ENCODE measurements around the gene NFKBIB. TPM values are rescaled to one million over a fixed set of nuclear protein-coding genes. Genes with fewer than 3 reads are reported as not detected.

Gene NFKBIB
- polyA plus RNA-seq, 1 experiment: 9.9 TPM

DNA sequence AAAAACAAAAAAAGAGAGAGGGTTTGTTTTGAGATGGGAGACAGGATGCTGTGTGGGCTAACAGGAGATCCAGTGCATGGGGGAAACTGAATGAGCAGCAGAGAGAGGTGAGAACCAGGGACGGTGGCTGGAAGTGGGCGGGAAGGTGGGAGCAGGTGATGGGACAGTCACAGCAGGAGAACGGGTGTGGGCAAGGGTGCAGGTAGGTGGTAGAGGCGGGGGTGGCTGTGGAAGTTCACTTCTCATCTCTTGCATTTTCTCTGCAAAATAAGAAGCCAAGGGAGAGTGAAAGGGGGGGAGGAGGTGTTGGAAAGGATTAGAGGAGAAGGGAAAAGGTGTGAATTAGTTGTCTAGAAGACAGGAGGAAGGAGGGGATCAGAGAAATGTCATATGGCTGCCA, 53.9 kb downstream of the NFKBIB start:
- ChIA-PET CTCF (no interaction called here), POLR2A (no interaction called here)
- no peaks in the 10 kb centered on the region; the same call in 1 of the 2 replicates for H3K9me3 ChIP-seq (ENCODE audit: control insufficient read depth, insufficient read depth, low read length)
- H3K27ac ChIP-seq (ENCODE audit: low read depth, low read length): no peak overlapping the region
- H3K4me3 ChIP-seq (ENCODE audit: low read depth, low read length): no peak overlapping the region
- no peak for DNase-seq (ENCODE audit: low read depth, low spot score)
- no peaks in the 10 kb centered on the region for H3K27me3 ChIP-seq (ENCODE audit: control insufficient read depth, insufficient read depth, low read length)
- TF ChIP-seq, protein P1, sequence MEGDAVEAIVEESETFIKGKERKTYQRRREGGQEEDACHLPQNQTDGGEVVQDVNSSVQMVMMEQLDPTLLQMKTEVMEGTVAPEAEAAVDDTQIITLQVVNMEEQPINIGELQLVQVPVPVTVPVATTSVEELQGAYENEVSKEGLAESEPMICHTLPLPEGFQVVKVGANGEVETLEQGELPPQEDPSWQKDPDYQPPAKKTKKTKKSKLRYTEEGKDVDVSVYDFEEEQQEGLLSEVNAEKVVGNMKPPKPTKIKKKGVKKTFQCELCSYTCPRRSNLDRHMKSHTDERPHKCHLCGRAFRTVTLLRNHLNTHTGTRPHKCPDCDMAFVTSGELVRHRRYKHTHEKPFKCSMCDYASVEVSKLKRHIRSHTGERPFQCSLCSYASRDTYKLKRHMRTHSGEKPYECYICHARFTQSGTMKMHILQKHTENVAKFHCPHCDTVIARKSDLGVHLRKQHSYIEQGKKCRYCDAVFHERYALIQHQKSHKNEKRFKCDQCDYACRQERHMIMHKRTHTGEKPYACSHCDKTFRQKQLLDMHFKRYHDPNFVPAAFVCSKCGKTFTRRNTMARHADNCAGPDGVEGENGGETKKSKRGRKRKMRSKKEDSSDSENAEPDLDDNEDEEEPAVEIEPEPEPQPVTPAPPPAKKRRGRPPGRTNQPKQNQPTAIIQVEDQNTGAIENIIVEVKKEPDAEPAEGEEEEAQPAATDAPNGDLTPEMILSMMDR (IDR thresholded peaks at IDR 0.05; ENCODE audit: low read depth, low read length): no peak

DNA sequence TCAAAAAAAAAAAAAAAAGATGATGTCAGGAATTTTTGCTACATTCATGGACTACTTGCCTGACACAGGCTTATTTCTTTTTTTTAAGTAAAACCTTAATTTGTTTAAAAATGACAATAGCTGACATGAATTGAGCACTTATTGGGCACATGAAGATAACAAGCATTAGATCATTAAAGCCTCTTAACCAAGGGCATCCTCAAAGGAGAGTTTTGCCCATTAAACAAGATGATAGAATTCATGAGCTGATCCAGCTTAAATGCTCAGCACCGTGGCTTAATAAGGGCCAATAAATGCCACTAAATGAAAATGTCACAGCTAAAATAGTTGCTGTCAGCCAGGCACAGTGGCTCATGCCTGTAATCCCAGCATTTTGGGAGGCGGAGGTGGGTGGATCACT, 56.5 kb downstream of the NFKBIB start:
- H3K4me3 ChIP-seq (ENCODE audit: low read depth, low read length): no peak overlapping the region
- TF ChIP-seq, protein P1 (IDR thresholded peaks at IDR 0.05; ENCODE audit: low read depth, low read length): no peak
- no peak overlapping the region for H3K27ac ChIP-seq (ENCODE audit: low read depth, low read length)
- no peaks in the 10 kb centered on the region for H3K9me3 ChIP-seq (ENCODE audit: control insufficient read depth, insufficient read depth, low read length)
- ChIA-PET POLR2A (interaction anchor here (0.7 kb wide), 1 partner anchor 23 kb away, joined by 5 read pairs; no protein-coding TSS in a partner anchor), CTCF (interaction anchor here (0.6 to 1.5 kb wide), 2 partner anchors 24 to 26 kb away, joined by 3 to 6 read pairs; partner anchors contain the start of genes MRPS12 and SARS2)
- DNase-seq (ENCODE audit: low read depth, low spot score): no peak
- H3K27me3 ChIP-seq (ENCODE audit: control insufficient read depth, insufficient read depth, low read length): no peaks in the 10 kb centered on the region

DNA sequence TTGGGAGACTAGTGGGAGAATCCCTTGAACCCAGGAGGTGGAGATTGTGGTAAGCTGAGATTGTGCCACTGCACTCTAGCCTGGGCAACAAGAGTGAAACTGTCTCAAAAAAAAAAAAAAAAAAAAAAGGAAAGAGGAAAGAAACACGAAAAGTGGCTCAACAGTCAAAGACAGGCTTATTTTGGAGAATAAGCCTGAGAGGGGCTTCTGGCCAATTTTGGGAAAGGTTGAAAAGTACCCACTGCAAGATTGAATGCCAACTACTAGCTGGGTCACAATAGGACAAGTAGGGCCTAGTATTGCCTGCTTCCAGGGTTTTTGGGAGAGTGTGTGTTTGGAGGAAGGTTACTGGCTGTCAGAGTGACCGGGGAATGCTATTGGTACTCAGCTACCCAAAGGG, 58.5 kb downstream of the NFKBIB start:
- CTCF ChIA-PET: interaction anchor here (1.3 kb wide), 1 partner anchor 94 kb away, joined by 4 read pairs; no protein-coding TSS in a partner anchor
- POLR2A ChIA-PET: no interaction called here
- Histone ChIP-seq H3K27me3 (ENCODE audit: control insufficient read depth, insufficient read depth, low read length) (no peaks in the 10 kb centered on the region), H3K27ac (ENCODE audit: low read depth, low read length) (no peak overlapping the region), H3K4me3 (ENCODE audit: low read depth, low read length) (no peak overlapping the region), H3K9me3 (ENCODE audit: control insufficient read depth, insufficient read depth, low read length) (no peaks in the 10 kb centered on the region)
- TF ChIP-seq, protein P1 (IDR thresholded peaks at IDR 0.05; ENCODE audit: low read depth, low read length): no peak
- no peak for DNase-seq (ENCODE audit: low read depth, low spot score)

Other genes with a start within 250 kb of the NFKBIB start
- gene CAPN12, start 155.5 kb upstream of the NFKBIB start, polyA plus RNA-seq (2011; rRNA removed): 0.66 and 0.69 TPM in 2 replicates
- not detected in 2 replicates for gene LGALS7, start 126.5 kb upstream of the NFKBIB start, polyA plus RNA-seq (2011; rRNA removed)
- not detected in 2 replicates for gene LGALS7B, start 110.8 kb upstream of the NFKBIB start, polyA plus RNA-seq (2011; rRNA removed)
- 0.07 TPM in 1 of 2 replicates, not detected in the other for gene LGALS4, start 87.0 kb upstream of the NFKBIB start, polyA plus RNA-seq (2011; rRNA removed)
- gene ECH1, start 68.2 kb upstream of the NFKBIB start, polyA plus RNA-seq (2011; rRNA removed): 86.5 and 109 TPM in 2 replicates
- gene HNRNPL, start 50.0 kb upstream of the NFKBIB start, polyA plus RNA-seq (2011; rRNA removed): 281 and 316 TPM in 2 replicates
- gene RINL, start 21.7 kb upstream of the NFKBIB start, polyA plus RNA-seq (2011; rRNA removed): 1.6 TPM in 2 replicates
- 45.5 and 61.3 TPM in 2 replicates for gene SIRT2, start 351 bp upstream of the NFKBIB start, polyA plus RNA-seq (2011; rRNA removed)
- 0.09 TPM in 1 of 2 replicates, not detected in the other for gene CCER2, start 12.2 kb downstream of the NFKBIB start, polyA plus RNA-seq (2011; rRNA removed)
- 10.1 and 16.2 TPM in 2 replicates for gene SARS2, start 30.8 kb downstream of the NFKBIB start, polyA plus RNA-seq (2011; rRNA removed)
- 19.7 and 28.3 TPM in 2 replicates for gene MRPS12, start 31.0 kb downstream of the NFKBIB start, polyA plus RNA-seq (2011; rRNA removed)
- 10.8 and 11.6 TPM in 2 replicates for gene FBXO17, start 75.8 kb downstream of the NFKBIB start, polyA plus RNA-seq (2011; rRNA removed)
- gene FBXO27, start 132.6 kb downstream of the NFKBIB start, polyA plus RNA-seq (2011; rRNA removed): 2.0 and 2.4 TPM in 2 replicates
- gene ACP7, start 184.4 kb downstream of the NFKBIB start, polyA plus RNA-seq (2011; rRNA removed): not detected in 2 replicates
- gene PAK4, start 225.8 kb downstream of the NFKBIB start, polyA plus RNA-seq (2011; rRNA removed): 10.4 and 12.4 TPM in 2 replicates

Data from AG04450 (cell line).